WTC11 (cell line): ENCODE results near the gene TGFBI. TPM values are rescaled to one million over a fixed set of nuclear protein-coding genes. Genes with fewer than 3 reads are reported as not detected.

Source experiments
- ATAC-seq: fragments of 200-7000 bp; cut with Tn5 transposase; 2 replicates; pipeline ENCODE4 v1.10.0; 2021; ENCODE audit warnings: mild to moderate bottlenecking, moderate library complexity
- CTCF ChIA-PET: fragments of 300-600 bp; sonication (Branson Sonifier 250); formaldehyde crosslinking; loops from one replicate; lab custom pipeline; 2021; ENCODE audit warnings: antibody characterized with exemption; lab: Charles Lee
- POLR2A ChIA-PET: fragments of 350-600 bp; sonication (Branson Sonifier 250); formaldehyde crosslinking; loops from one replicate; lab custom pipeline; 2021; ENCODE audit warnings: antibody characterized with exemption; lab: Charles Lee
- DNase-seq: peaks from one replicate; pipeline ENCODE4 v3.0.0; 2021; ENCODE audit warnings: low spot score
- H3K27ac Mint-ChIP-seq: 2 replicates; pipeline ENCODE4 v1.8.0; 2021; ENCODE audit warnings: mixed read lengths
- H3K27me3 Mint-ChIP-seq: 2 replicates; pipeline ENCODE4 v1.8.0; 2021; ENCODE audit warnings: low read depth, mild to moderate bottlenecking, moderate library complexity, mixed read lengths
- H3K36me3 Mint-ChIP-seq: 2 replicates; pipeline ENCODE4 v1.8.0; 2021; ENCODE audit warnings: mixed read lengths
- H3K4me1 Mint-ChIP-seq: 2 replicates; pipeline ENCODE4 v1.8.0; 2022; ENCODE audit warnings: mixed read lengths
- H3K4me3 Mint-ChIP-seq: 2 replicates; pipeline ENCODE4 v1.8.0; 2021; ENCODE audit warnings: mild to moderate bottlenecking, moderate library complexity, mixed read lengths
- H3K9me3 Mint-ChIP-seq: 2 replicates; pipeline ENCODE4 v1.8.0; 2021; ENCODE audit warnings: mixed read lengths
- ERG ChIP-seq: fragments of 250-450 bp; sonication (Bioruptor Pico); IDR thresholded peaks from 2 replicates; pipeline ENCODE4 v1.8.0; 2021; ENCODE audit warnings: mild to moderate bottlenecking
- GTF2I ChIP-seq: fragments of 250-450 bp; sonication (Bioruptor Pico); conservative IDR thresholded peaks from 2 replicates; pipeline ENCODE4 v1.4.0; 2021; ENCODE audit warnings: mild to moderate bottlenecking
- HMGXB4 ChIP-seq: sonication (generic); formaldehyde crosslinking; IDR thresholded peaks from 2 replicates; pipeline ENCODE4 v1.8.1; 2023; ENCODE audit warnings: mild to moderate bottlenecking, moderate library complexity, missing genetic modification reagents
- MXD4 ChIP-seq: fragments of 250-450 bp; sonication (Bioruptor Pico); IDR thresholded peaks from 2 replicates; pipeline ENCODE4 v1.8.0; 2021; ENCODE audit warnings: mild to moderate bottlenecking, moderate library complexity, borderline replicate concordance
- NR1H2 ChIP-seq: sonication (generic); formaldehyde crosslinking; IDR thresholded peaks from 2 replicates; pipeline ENCODE4 v1.9.0; 2021; ENCODE audit warnings: mild to moderate bottlenecking, moderate library complexity, missing genetic modification reagents
- NR3C1 ChIP-seq: sonication (generic); formaldehyde crosslinking; conservative IDR thresholded peaks from 2 replicates; pipeline ENCODE4 v1.8.1; 2023; ENCODE audit warnings: low read depth, mild to moderate bottlenecking, missing genetic modification reagents
- OVOL2 ChIP-seq: fragments of 250-450 bp; sonication (Bioruptor Pico); IDR thresholded peaks from 2 replicates; pipeline ENCODE4 v1.9.0; 2021; ENCODE audit warnings: mild to moderate bottlenecking, borderline replicate concordance
- RELA ChIP-seq: sonication (generic); formaldehyde crosslinking; IDR thresholded peaks from 2 replicates; pipeline ENCODE4 v1.8.1; 2022; ENCODE audit warnings: missing genetic modification reagents, mild to moderate bottlenecking, borderline replicate concordance
- TP53 ChIP-seq: sonication (generic); formaldehyde crosslinking; IDR thresholded peaks from 2 replicates; pipeline ENCODE4 v1.8.1; 2023; ENCODE audit warnings: mild to moderate bottlenecking, missing genetic modification reagents
- ZNF138 ChIP-seq: sonication (generic); formaldehyde crosslinking; conservative IDR thresholded peaks from 2 replicates; pipeline ENCODE4 v1.8.1; 2022; ENCODE audit warnings: mild to moderate bottlenecking, moderate library complexity, missing genetic modification reagents
- ZNF425 ChIP-seq: fragments of 250-450 bp; sonication (Bioruptor Pico); conservative IDR thresholded peaks from 2 replicates; pipeline ENCODE4 v1.9.0; 2021; ENCODE audit warnings: mild to moderate bottlenecking
- total RNA-seq: library from RNA; stranded (reverse); gene quantifications from 3 replicates; pipeline ENCODE4 v1.2.3, GENCODE V29; 2021
- TF ChIP-seq, protein P1 (sequence below): sonication (generic); formaldehyde crosslinking; conservative IDR thresholded peaks from 2 replicates; pipeline ENCODE4 v1.8.1; 2022; ENCODE audit warnings: mild to moderate bottlenecking, missing genetic modification reagents
- TF ChIP-seq, protein P2 (sequence below): fragments of 200-600 bp; IDR thresholded peaks from 2 replicates; pipeline ENCODE4 v1.8.0; 2022; ENCODE audit warnings: antibody characterized with exemption
- TF ChIP-seq, protein P3 (sequence below): sonication (generic); formaldehyde crosslinking; IDR thresholded peaks from 2 replicates; pipeline ENCODE4 v1.8.0; 2022; ENCODE audit warnings: mild to moderate bottlenecking, missing genetic modification reagents
- TF ChIP-seq, protein P4 (sequence below): sonication (generic); formaldehyde crosslinking; conservative IDR thresholded peaks from 2 replicates; pipeline ENCODE4 v1.8.1; 2023; ENCODE audit warnings: mild to moderate bottlenecking, low read depth, missing genetic modification reagents, moderate library complexity
- TF ChIP-seq, protein P5 (sequence below): sonication (generic); formaldehyde crosslinking; IDR thresholded peaks from 2 replicates; pipeline ENCODE4 v1.8.1; 2022; ENCODE audit warnings: missing genetic modification reagents, borderline replicate concordance

The TGFBI gene
- total RNA-seq, 1 experiment from 2014 or later, result 7.2 TPM

GRCh38 chr5:136062366-136063274, 33.8 kb downstream of the TGFBI start:
- peak; percentile 81 for ATAC-seq
- TF ChIP-seq, protein P1, sequence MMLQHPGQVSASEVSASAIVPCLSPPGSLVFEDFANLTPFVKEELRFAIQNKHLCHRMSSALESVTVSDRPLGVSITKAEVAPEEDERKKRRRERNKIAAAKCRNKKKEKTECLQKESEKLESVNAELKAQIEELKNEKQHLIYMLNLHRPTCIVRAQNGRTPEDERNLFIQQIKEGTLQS (CRISPR knock-in tag), result no peak
- TF ChIP-seq, protein P2, sequence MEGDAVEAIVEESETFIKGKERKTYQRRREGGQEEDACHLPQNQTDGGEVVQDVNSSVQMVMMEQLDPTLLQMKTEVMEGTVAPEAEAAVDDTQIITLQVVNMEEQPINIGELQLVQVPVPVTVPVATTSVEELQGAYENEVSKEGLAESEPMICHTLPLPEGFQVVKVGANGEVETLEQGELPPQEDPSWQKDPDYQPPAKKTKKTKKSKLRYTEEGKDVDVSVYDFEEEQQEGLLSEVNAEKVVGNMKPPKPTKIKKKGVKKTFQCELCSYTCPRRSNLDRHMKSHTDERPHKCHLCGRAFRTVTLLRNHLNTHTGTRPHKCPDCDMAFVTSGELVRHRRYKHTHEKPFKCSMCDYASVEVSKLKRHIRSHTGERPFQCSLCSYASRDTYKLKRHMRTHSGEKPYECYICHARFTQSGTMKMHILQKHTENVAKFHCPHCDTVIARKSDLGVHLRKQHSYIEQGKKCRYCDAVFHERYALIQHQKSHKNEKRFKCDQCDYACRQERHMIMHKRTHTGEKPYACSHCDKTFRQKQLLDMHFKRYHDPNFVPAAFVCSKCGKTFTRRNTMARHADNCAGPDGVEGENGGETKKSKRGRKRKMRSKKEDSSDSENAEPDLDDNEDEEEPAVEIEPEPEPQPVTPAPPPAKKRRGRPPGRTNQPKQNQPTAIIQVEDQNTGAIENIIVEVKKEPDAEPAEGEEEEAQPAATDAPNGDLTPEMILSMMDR, result peak; percentile 17; the same call in 1 of the 2 replicates
- TF ChIP-seq HMGXB4 (CRISPR knock-in tag), result no peak
- TF ChIP-seq, protein P3, sequence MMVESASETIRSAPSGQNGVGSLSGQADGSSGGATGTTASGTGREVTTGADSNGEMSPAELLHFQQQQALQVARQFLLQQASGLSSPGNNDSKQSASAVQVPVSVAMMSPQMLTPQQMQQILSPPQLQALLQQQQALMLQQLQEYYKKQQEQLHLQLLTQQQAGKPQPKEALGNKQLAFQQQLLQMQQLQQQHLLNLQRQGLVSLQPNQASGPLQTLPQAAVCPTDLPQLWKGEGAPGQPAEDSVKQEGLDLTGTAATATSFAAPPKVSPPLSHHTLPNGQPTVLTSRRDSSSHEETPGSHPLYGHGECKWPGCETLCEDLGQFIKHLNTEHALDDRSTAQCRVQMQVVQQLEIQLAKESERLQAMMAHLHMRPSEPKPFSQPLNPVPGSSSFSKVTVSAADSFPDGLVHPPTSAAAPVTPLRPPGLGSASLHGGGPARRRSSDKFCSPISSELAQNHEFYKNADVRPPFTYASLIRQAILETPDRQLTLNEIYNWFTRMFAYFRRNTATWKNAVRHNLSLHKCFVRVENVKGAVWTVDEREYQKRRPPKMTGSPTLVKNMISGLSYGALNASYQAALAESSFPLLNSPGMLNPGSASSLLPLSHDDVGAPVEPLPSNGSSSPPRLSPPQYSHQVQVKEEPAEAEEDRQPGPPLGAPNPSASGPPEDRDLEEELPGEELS (CRISPR knock-in tag), result no peak
- Mint-ChIP-seq H3K4me1 (peaks cover 10% of the 10 kb centered on the region), H3K4me3 (no peak overlapping the region), H3K36me3 (no peaks in the 10 kb centered on the region), H3K9me3 (no peaks in the 10 kb centered on the region), H3K27ac (no peak overlapping the region), H3K27me3 (no peaks in the 10 kb centered on the region)
- ChIA-PET CTCF (interaction anchor here (1.0 to 2.5 kb wide), 4 partner anchors 16 to 85 kb away, joined by 3 to 11 read pairs (median 6); no protein-coding TSS in a partner anchor), POLR2A (no interaction called here)
- DNase-seq, result peak; percentile 34

- H3K27me3 Mint-ChIP-seq, result no peaks in the 10 kb centered on the region
- H3K4me1 Mint-ChIP-seq, result no peaks in the 10 kb centered on the region
- DNase-seq (no peak), ATAC-seq (no peak)
- POLR2A ChIA-PET, result no interaction called here
- H3K4me3 Mint-ChIP-seq, result no peak overlapping the region
- H3K27ac Mint-ChIP-seq, result no peak overlapping the region
- H3K9me3 Mint-ChIP-seq, result peaks cover 3% of the 10 kb centered on the region; the same call in 1 of the 2 replicates
- CTCF ChIA-PET, result interaction anchor here (1.0 to 2.7 kb wide), 5 partner anchors 15 to 108 kb away, joined by 4 to 11 read pairs (median 9); no protein-coding TSS in a partner anchor
- H3K36me3 Mint-ChIP-seq, result no peaks in the 10 kb centered on the region
- TF ChIP-seq RELA (CRISPR knock-in tag) (no peak), NR1H2 (CRISPR knock-in tag) (no peak), GTF2I (CRISPR knock-in tag) (no peak), ZNF425 (no peak), ERG (CRISPR knock-in tag) (no peak), TP53 (CRISPR knock-in tag) (no peak), NR3C1 (CRISPR knock-in tag) (no peak), OVOL2 (no peak), MXD4 (CRISPR knock-in tag) (no peak), ZNF138 (CRISPR knock-in tag) (no peak)
- TF ChIP-seq, protein P4, sequence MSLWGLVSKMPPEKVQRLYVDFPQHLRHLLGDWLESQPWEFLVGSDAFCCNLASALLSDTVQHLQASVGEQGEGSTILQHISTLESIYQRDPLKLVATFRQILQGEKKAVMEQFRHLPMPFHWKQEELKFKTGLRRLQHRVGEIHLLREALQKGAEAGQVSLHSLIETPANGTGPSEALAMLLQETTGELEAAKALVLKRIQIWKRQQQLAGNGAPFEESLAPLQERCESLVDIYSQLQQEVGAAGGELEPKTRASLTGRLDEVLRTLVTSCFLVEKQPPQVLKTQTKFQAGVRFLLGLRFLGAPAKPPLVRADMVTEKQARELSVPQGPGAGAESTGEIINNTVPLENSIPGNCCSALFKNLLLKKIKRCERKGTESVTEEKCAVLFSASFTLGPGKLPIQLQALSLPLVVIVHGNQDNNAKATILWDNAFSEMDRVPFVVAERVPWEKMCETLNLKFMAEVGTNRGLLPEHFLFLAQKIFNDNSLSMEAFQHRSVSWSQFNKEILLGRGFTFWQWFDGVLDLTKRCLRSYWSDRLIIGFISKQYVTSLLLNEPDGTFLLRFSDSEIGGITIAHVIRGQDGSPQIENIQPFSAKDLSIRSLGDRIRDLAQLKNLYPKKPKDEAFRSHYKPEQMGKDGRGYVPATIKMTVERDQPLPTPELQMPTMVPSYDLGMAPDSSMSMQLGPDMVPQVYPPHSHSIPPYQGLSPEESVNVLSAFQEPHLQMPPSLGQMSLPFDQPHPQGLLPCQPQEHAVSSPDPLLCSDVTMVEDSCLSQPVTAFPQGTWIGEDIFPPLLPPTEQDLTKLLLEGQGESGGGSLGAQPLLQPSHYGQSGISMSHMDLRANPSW (CRISPR knock-in tag), result no peak
- TF ChIP-seq, protein P5, sequence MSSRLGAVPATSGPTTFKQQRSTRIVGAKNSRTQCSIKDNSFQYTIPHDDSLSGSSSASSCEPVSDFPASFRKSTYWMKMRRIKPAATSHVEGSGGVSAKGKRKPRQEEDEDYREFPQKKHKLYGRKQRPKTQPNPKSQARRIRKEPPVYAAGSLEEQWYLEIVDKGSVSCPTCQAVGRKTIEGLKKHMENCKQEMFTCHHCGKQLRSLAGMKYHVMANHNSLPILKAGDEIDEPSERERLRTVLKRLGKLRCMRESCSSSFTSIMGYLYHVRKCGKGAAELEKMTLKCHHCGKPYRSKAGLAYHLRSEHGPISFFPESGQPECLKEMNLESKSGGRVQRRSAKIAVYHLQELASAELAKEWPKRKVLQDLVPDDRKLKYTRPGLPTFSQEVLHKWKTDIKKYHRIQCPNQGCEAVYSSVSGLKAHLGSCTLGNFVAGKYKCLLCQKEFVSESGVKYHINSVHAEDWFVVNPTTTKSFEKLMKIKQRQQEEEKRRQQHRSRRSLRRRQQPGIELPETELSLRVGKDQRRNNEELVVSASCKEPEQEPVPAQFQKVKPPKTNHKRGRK (CRISPR knock-in tag), result no peak
Measured at GRCh38 chr5:136063778-136064465, 35.1 kb downstream of the TGFBI start.
